Right cardiac atrium (tissue), 5 donors: ENCODE results near the gene TSHZ2. TPM values are rescaled to one million over a fixed set of nuclear protein-coding genes. Genes with fewer than 3 reads are reported as not detected.

Experiments
- ATAC-seq, 2 donors: fragments of 200-7000 bp; cut with Tn5 transposase; one replicate each; pipeline versions ENCODE4 v1.8.0 to v1.9.1; 2020; ENCODE audit warnings: moderate library complexity in 2 of 2, mild to moderate bottlenecking in 1 of 2
- DNase-seq, 3 donors: peaks; one replicate each; pipeline ENCODE4 v3.0.0-alpha.2; 2020
- H3K27ac ChIP-seq: one replicate; pipeline ENCODE4 v1.5.1; 2013; ENCODE audit warnings: mild to moderate bottlenecking, low read length, control low read depth, moderate library complexity
- H3K27me3 ChIP-seq: one replicate; pipeline ENCODE4 v1.6.1; 2013; ENCODE audit not compliant: control insufficient read depth, insufficient read depth
- H3K4me1 ChIP-seq: one replicate; pipeline ENCODE4 v1.6.1; 2013; ENCODE audit warnings: low read length; ENCODE audit not compliant: control insufficient read depth, insufficient read depth
- H3K4me3 ChIP-seq: one replicate; pipeline ENCODE4 v1.5.1; 2013; ENCODE audit warnings: low read length, control low read depth
- H3K9me3 ChIP-seq: one replicate; pipeline ENCODE4 v1.6.1; 2013; ENCODE audit warnings: low read length; ENCODE audit not compliant: control insufficient read depth
- WGBS: extraction: QIAGEN DNeasy Blood & Tissue Kit; methylation state at CpG from one replicate; pipeline ENCODE4 v1.1.7; 2013; 5-methylcytosine and 5-hydroxymethylcytosine counted together
- intact Hi-C, 4 donors: fragments of 100-400 bp; cut with DNase I; formaldehyde crosslinking; loops; one replicate each; pipeline versions ENCODE4 v1.11.0 to v1.14.0; 2022 to 2023
- polyA plus RNA-seq: library from polyadenylated mRNA; stranded (reverse); fragments of 200-250 nt; gene quantifications from one replicate; pipeline ENCODE4 v1.2.3, GENCODE V29; 2013
- total RNA-seq, 4 donors: library from RNA; stranded (reverse); fragmentation: NEBNext Ultra II Directional; extraction: Animal tissue kit (Norgen Biotek cat#: 25700); gene quantifications; one replicate each; pipeline ENCODE4 v1.2.1, GENCODE V29; 2021
- donor health status: healthy with polysubstance abuse.
- donor health status: DM: no; HTN: yes; CAD: no.
- donor health status: DM: no; HTN: no; CAD: no.
- donor health status: DM: no; HTN: yes; CAD: no; lungs with severe emphysema.
- donor health status: DM: yes; HTN: yes; CAD: no.

Gene TSHZ2
- total and polyA plus RNA-seq, 5 donors, result 2.3 to 8.9 (median 6.9) TPM

DNA sequence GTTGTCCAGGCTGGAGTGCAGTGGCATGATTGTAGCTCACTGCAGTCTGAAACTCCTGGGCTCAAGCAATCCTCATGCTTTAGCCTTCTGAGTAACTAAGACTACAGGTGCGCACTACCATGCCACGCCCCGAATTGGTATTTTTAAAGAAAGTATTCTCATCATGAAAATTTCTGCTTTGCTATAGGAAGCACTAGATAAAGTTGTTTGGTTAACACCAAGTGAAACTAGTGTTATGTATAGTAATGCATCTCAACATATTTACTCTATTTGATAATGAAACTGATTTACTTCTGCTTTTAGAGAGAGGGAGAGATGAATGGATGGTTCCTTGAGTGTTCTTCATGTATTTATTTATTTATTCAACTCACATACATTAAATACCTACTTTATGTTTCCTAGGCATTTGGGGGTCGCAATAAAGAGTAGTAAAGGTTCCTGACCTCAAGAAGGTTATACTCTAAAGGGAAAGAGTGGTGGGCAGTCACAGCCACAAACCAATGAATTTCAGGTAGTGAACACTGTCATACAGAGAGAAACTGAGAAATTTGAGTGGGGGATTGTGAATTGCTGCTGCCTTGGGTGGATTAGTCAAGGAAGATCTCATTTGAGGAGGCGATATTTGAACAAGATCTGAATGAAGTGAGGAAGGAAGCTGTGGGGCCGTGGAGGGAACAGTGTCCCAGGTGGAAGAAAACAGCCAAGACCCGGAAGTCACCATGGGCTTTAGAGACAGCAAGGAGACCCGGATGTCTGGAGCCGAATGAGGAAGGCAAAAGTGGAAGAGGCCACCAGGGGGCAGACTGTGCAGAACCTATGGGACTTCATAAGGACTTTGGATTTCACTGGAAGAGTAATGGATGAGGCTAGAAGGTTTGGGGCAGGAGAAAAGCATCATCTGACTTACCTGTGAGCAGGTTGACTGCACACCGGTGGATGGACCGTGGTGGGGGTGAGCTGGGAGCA is 185.6 kb downstream of the TSHZ2 start:
- H3K4me3 ChIP-seq, result no peak overlapping the region
- 86% methylated on average over 11 of the region's 11 CpGs for WGBS
- peak; percentile 26 to 71 (median 53) for DNase-seq
- H3K27ac ChIP-seq, result no peak overlapping the region
- intact Hi-C loops, result no loop called here
- no peak for ATAC-seq
- no peaks in the 10 kb centered on the region for H3K27me3 ChIP-seq
- no peaks in the 10 kb centered on the region for H3K9me3 ChIP-seq
- no peaks in the 10 kb centered on the region for H3K4me1 ChIP-seq

DNA sequence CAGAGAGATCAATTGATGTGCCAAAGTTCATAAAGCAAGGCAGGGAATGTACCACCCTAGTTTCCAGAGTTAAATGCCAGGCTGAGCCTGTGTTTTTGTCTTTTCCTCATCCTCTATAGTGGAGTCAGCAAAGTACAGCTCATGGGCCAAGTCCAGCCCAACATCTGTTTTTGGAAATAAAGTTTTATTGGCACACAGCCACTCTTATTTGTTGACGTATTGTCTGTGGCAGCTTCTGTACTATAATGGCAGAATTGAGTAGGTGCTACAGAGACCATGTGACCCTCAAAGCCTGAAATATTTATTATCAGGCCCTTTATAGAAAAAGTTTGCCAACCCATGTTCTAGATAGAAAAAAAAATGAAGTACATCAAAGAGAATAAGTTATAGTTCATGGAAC is 187.0 kb downstream of the TSHZ2 start:
- WGBS, result 46% methylated on average over 1 of the region's 1 CpG
- H3K27me3 ChIP-seq, result no peaks in the 10 kb centered on the region
- no peak overlapping the region for H3K4me3 ChIP-seq
- DNase-seq, result no peak
- ATAC-seq, result no peak
- no peaks in the 10 kb centered on the region for H3K4me1 ChIP-seq
- intact Hi-C loops, result no loop called here
- no peak overlapping the region for H3K27ac ChIP-seq
- H3K9me3 ChIP-seq, result no peaks in the 10 kb centered on the region

GRCh38 chr20:53161073-53161472 is 188.9 kb downstream of the TSHZ2 start:
- Histone ChIP-seq H3K27me3 (no peaks in the 10 kb centered on the region), H3K4me3 (no peak overlapping the region), H3K4me1 (no peaks in the 10 kb centered on the region), H3K9me3 (no peaks in the 10 kb centered on the region), H3K27ac (no peak overlapping the region)
- intact Hi-C loops, result no loop called here
- ATAC-seq, result no peak
- 95% methylated on average over 3 of the region's 3 CpGs for WGBS
- DNase-seq, result no peak

- WGBS, result 90% methylated on average over 4 of the region's 4 CpGs
- intact Hi-C loops, result no loop called here
- Histone ChIP-seq H3K27me3 (no peaks in the 10 kb centered on the region), H3K9me3 (no peaks in the 10 kb centered on the region), H3K4me1 (no peaks in the 10 kb centered on the region), H3K27ac (no peak overlapping the region), H3K4me3 (no peak overlapping the region)
- ATAC-seq (no peak), DNase-seq (no peak)
Observed at GRCh38 chr20:53161473-53161872, 189.3 kb downstream of the TSHZ2 start.

GRCh38 chr20:53162251-53162835 is 190.2 kb downstream of the TSHZ2 start:
- no peaks in the 10 kb centered on the region for H3K4me1 ChIP-seq
- 42% methylated on average over 13 of the region's 13 CpGs for WGBS
- ATAC-seq, result peak; percentile 42 to 56
- no peaks in the 10 kb centered on the region for H3K9me3 ChIP-seq
- no peak overlapping the region for H3K4me3 ChIP-seq
- peak in 2 of 3 donors; percentile 32 to 78 for DNase-seq
- intact Hi-C loops, result no loop called here
- no peak overlapping the region for H3K27ac ChIP-seq
- no peaks in the 10 kb centered on the region for H3K27me3 ChIP-seq

DNA sequence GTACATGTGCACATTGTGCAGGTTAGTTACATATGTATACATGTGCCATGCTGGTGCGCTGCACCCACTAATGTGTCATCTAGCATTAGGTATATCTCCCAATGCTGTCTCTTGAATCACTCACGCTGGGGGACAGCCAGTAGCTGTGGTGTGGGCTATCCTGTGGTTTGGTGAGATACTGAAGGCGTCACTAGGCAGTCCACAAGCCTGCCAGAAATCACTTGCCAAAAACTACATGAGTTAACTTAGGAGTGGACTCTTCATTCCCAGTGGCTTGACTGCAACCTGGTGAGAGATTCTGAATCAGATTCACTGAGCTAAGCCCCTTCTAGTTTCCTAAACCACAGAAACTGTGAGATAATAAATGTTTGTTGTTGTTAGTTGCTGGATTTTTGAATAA is 191.3 kb downstream of the TSHZ2 start:
- H3K9me3 ChIP-seq, result no peaks in the 10 kb centered on the region
- H3K4me3 ChIP-seq, result no peak overlapping the region
- no peak for ATAC-seq
- peak in 1 of 3 donors; percentile 24 for DNase-seq
- intact Hi-C loops, result no loop called here
- no peaks in the 10 kb centered on the region for H3K4me1 ChIP-seq
- no peaks in the 10 kb centered on the region for H3K27me3 ChIP-seq
- no peak overlapping the region for H3K27ac ChIP-seq
- 74% methylated on average over 3 of the region's 3 CpGs for WGBS

- Histone ChIP-seq H3K27me3 (no peaks in the 10 kb centered on the region), H3K9me3 (no peaks in the 10 kb centered on the region), H3K4me3 (no peak overlapping the region), H3K27ac (no peak overlapping the region), H3K4me1 (no peaks in the 10 kb centered on the region)
- ATAC-seq (no peak), DNase-seq (no peak)
- intact Hi-C loops, result no loop called here
Observed at GRCh38 chr20:53164072-53164471, 191.9 kb downstream of the TSHZ2 start.

- no peak overlapping the region for H3K27ac ChIP-seq
- H3K9me3 ChIP-seq, result no peaks in the 10 kb centered on the region
- ATAC-seq, result no peak
- DNase-seq, result no peak
- WGBS, result 97% methylated on average over 4 of the region's 4 CpGs
- H3K27me3 ChIP-seq, result no peaks in the 10 kb centered on the region
- no peak overlapping the region for H3K4me3 ChIP-seq
- intact Hi-C loops, result no loop called here
- no peaks in the 10 kb centered on the region for H3K4me1 ChIP-seq
Observed at GRCh38 chr20:53165452-53165851, 193.3 kb downstream of the TSHZ2 start.

DNA sequence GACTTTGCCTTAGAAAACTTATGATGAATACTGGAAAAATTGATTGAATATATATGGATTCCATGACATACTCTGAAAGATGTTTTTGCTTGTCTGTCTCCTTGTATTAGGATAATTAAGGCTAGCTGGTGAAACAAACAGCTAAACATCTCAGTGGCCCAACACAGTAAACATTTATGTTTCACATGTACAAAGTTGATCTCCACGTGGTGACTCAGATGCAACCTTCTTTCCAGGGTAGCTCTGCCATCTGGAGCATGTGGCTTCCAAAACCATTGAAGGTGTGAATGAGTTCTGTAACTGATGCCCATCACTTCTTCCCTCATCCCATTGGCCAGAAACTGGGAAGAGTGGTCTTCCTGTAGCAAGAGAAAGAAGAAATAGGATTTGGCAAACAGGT is 196.3 kb downstream of the TSHZ2 start:
- intact Hi-C loops, result no loop called here
- Histone ChIP-seq H3K4me1 (no peaks in the 10 kb centered on the region), H3K4me3 (no peak overlapping the region), H3K27ac (no peak overlapping the region), H3K9me3 (no peaks in the 10 kb centered on the region), H3K27me3 (no peaks in the 10 kb centered on the region)
- DNase-seq, result no peak
- 74% methylated on average over 1 of the region's 1 CpG for WGBS
- no peak for ATAC-seq

DNA sequence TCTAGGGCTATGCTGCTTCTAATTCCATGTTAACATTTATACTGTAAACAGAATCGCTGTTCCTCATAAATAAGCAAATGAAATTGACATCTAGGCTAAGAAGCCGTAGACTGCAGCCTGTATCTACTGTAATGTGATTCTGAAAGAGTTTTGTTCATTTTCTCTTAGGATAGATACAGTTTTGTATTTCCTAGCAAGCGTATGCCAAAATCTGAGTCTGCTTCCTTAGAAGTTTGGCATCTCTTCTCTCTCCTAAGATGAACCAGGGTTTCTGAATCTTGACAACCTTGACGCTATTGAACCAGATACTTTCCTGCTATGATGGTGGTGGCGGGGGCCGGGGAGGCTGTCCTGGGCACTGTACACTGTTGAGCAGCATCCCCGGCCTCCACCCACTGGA is 198.0 kb downstream of the TSHZ2 start:
- H3K4me1 ChIP-seq, result no peaks in the 10 kb centered on the region

DNA sequence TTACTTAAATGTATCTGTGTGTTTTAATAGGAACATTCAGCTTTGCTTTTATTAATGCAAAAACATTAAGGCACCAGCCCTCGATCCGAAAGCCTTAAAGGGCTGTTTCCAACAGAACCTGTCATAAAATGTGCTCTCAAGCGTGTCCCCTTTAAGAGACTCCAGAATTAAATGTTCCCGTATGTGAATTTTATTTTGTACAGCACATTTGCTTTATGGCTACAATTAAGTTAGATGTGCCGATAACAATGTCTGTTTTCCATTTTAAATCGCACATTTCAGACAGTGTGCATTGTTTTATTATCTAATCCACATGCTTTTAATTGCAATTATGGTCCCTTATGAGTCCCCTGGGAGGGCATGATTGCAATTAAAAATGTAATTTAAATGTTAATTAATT is 198.9 kb downstream of the TSHZ2 start:
- Histone ChIP-seq H3K27ac (no peak overlapping the region), H3K27me3 (no peaks in the 10 kb centered on the region), H3K4me3 (no peak overlapping the region), H3K9me3 (no peaks in the 10 kb centered on the region), H3K4me1 (no peaks in the 10 kb centered on the region)
- 87% methylated on average over 6 of the region's 6 CpGs for WGBS
- DNase-seq (no peak), ATAC-seq (no peak)
- intact Hi-C loops, result no loop called here

More for the DNA sequence above, 198.0 kb downstream of the TSHZ2 start:
- no peaks in the 10 kb centered on the region for H3K27me3 ChIP-seq
- no peak overlapping the region for H3K4me3 ChIP-seq
- DNase-seq (no peak), ATAC-seq (no peak)
- H3K27ac ChIP-seq, result no peak overlapping the region
- WGBS, result 80% methylated on average over 7 of the region's 7 CpGs
- H3K9me3 ChIP-seq, result no peaks in the 10 kb centered on the region
- intact Hi-C loops, result no loop called here
